ENCODE results near the gene AP1AR. TPM values are rescaled to one million over a fixed set of nuclear protein-coding genes. Genes with fewer than 3 reads are reported as not detected.

The AP1AR gene
- total and polyA plus RNA-seq, 2 of the 8 experiments (the other 6 are each of a cell fraction or from before 2014, with no cell fraction given), result 5.3 to 27.7 TPM

DNA sequence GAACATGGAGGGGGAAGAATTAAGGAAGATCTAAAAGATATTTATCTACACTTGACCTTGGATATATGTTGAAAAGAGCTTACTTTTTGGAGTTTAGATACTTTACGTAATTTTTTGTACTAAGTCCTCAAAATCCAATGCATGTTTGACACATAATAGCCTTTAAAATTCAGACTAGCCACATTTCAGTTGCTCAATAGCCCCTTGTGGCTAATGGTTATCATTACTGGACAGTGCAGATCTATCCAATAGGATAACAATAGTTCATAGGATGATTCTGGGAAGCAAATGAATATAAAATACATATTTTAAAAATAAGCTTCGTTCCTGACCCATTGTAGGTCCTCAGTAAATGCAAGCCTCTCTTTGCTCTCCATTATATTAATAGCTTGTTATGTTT lies 13.8 kb downstream of the AP1AR start:
- Histone ChIP-seq H3K9me3 (ENCODE audit: insufficient read depth in 2 of 2, low read depth in 1 of 2, low read length in 1 of 2) (no peaks in the 10 kb centered on the region), H3K27me3 (replicated peaks in 1 of 4; ENCODE audit: control insufficient read depth in 3 of 4, extremely low read depth in 1 of 4, insufficient read depth in 3 of 4, low read length in 3 of 4) (no peaks in the 10 kb centered on the region), H3K79me1 (ENCODE audit: low read depth, low read length) (no peaks in the 10 kb centered on the region), H4K8ac (ENCODE audit: extremely low read depth, insufficient read depth, low read length) (no peak overlapping the region), H3K36me3 (ENCODE audit: control insufficient read depth in 2 of 4, insufficient read depth in 4 of 4, low read length in 3 of 4) (no peaks in the 10 kb centered on the region), H3K4ac (replicated peaks; ENCODE audit: insufficient read length, low read depth, low read length) (no peak overlapping the region), H3K79me2 (ENCODE audit: control insufficient read depth in 1 of 2, insufficient read depth in 2 of 2, low read length in 2 of 2) (peaks cover 0 to 86% of the 10 kb centered on the region in 2 experiments; a peak in 2 of 4 replicates), H3K23ac (ENCODE audit: insufficient read length) (no peak overlapping the region), H3K56ac (replicated peaks; ENCODE audit: insufficient read length, low read depth, low read length) (no peak overlapping the region), H4K20me1 (replicated peaks in 1 of 2; ENCODE audit: control insufficient read depth in 1 of 2, insufficient read depth in 2 of 2, low read length in 2 of 2) (peaks cover 0 to 7% of the 10 kb centered on the region in 2 experiments), H2BK20ac (ENCODE audit: low read length) (no peak overlapping the region), H4K5ac (ENCODE audit: insufficient read length, low read depth, low read length) (no peak overlapping the region), H2AK5ac (ENCODE audit: low read depth, low read length) (no peak overlapping the region), H4K91ac (replicated peaks; ENCODE audit: insufficient read length, low read length) (no peak overlapping the region), H2BK120ac (replicated peaks; ENCODE audit: low read depth, low read length) (no peak overlapping the region), H2BK15ac (ENCODE audit: low read length) (no peak overlapping the region), H3K4me3 (ENCODE audit: extremely low read depth in 1 of 4, insufficient read depth in 2 of 4, low read depth in 3 of 4, low read length in 4 of 4) (no peak overlapping the region), H3K18ac (ENCODE audit: extremely low read depth, low read length) (no peak overlapping the region), H3K27ac (ENCODE audit: low read depth, low read length) (no peak overlapping the region), H3K4me1 (replicated peaks in 1 of 4; ENCODE audit: control insufficient read depth in 3 of 4, insufficient read depth in 4 of 4, low read length in 3 of 4) (peaks cover 0 to 6% (median 0%) of the 10 kb centered on the region in 4 experiments; a peak in 2 of 7 replicates), H2BK5ac (ENCODE audit: low read depth, low read length) (no peak overlapping the region), H3K9ac (replicated peaks in 1 of 4; ENCODE audit: extremely low read depth in 1 of 4, low read depth in 3 of 4, low read length in 3 of 4) (no peak overlapping the region), H2BK12ac (ENCODE audit: low read depth, low read length) (no peak overlapping the region), H2AFZ (ENCODE audit: low read length) (no peak overlapping the region), H3K4me2 (ENCODE audit: insufficient read depth in 1 of 2, low read depth in 2 of 2, low read length in 2 of 2) (no peak overlapping the region), H3K14ac (ENCODE audit: insufficient read length) (no peak overlapping the region), H3K23me2 (ENCODE audit: low read depth, low read length) (no peaks in the 10 kb centered on the region)
- DNase-seq (ENCODE audit: low read depth in 1 of 2, low spot score in 2 of 2) (no peak), FAIRE-seq (no peak)
- 84% methylated on average over 2 of the region's 2 CpGs; no CpG with 5 or more reads in 1 of the 2 experiments for WGBS, 2 experiments (ENCODE audit: extremely low coverage in 1 of 2, insufficient coverage in 1 of 2, insufficient read length in 1 of 2, insufficient replicate concordance in 2 of 2, low coverage in 1 of 2, low lambda C conversion rate in 2 of 2, missing lambda C conversion rate in 1 of 2)
- ChIA-PET POLR2A (ENCODE audit: partially characterized antibody) (interaction anchor here (0.7 kb wide), 1 partner anchor 13 kb away, joined by 3 read pairs; no protein-coding TSS in a partner anchor), CTCF (ENCODE audit: partially characterized antibody) (interaction anchor here (0.8 to 3.3 kb wide), 4 partner anchors 9 to 32 kb away, joined by 3 to 17 read pairs (median 8); no protein-coding TSS in a partner anchor)
- TF ChIP-seq SIN3A (conservative IDR thresholded peaks at IDR 0.05 in 1 of 2, IDR thresholded peaks at IDR 0.05 in 1 of 2; ENCODE audit: low read depth in 1 of 2, low read length in 2 of 2) (no peak), POU5F1 (IDR thresholded peaks at IDR 0.05; ENCODE audit: low read depth, low read length) (no peak), SRF (IDR thresholded peaks at IDR 0.05; ENCODE audit: low read depth, low read length) (no peak), MAFK (IDR thresholded peaks at IDR 0.05; ENCODE audit: low read depth, low read length) (no peak), BRCA1 (IDR thresholded peaks at IDR 0.05; ENCODE audit: low read depth, low read length) (no peak), BACH1 (IDR thresholded peaks at IDR 0.05; ENCODE audit: low read length) (no peak), HDAC6 (IDR thresholded peaks at IDR 0.05; ENCODE audit: low read depth, low read length) (no peak), CHD2 (IDR thresholded peaks at IDR 0.05; ENCODE audit: low read length) (no peak), ASH2L (IDR thresholded peaks at IDR 0.05; ENCODE audit: low read length) (no peak)
- TF ChIP-seq, protein P1, sequence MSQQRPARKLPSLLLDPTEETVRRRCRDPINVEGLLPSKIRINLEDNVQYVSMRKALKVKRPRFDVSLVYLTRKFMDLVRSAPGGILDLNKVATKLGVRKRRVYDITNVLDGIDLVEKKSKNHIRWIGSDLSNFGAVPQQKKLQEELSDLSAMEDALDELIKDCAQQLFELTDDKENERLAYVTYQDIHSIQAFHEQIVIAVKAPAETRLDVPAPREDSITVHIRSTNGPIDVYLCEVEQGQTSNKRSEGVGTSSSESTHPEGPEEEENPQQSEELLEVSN (IDR thresholded peaks at IDR 0.05), result no peak
